GM12864 (cell line): ENCODE measurements around the gene ARHGAP6.
A peak's percentile ranks its signal among the peaks of the same experiment; 100 is the strongest.

Experiments
- DNase-seq: peaks from one replicate; pipeline ENCODE4 v3.0.0-alpha.2; 2011; ENCODE audit warnings: low read depth
- H3K4me3 ChIP-seq: 2 replicates; pipeline ENCODE4 v1.5.1; 2011; ENCODE audit warnings: mild to moderate bottlenecking, low read depth, low read length, control low read depth
- CTCF ChIP-seq: IDR thresholded peaks from 2 replicates; pipeline ENCODE4 v1.5.1; 2011; ENCODE audit warnings: low read depth, mild to moderate bottlenecking, moderate library complexity, low read length, control low read depth, inconsistent platforms; ENCODE audit errors: missing control alignments

Gene ARHGAP6

GRCh38 chrX:11540532-11541377, 125.0 kb downstream of the ARHGAP6 start:
- peak; percentile 15 for DNase-seq
- no peak overlapping the region for H3K4me3 ChIP-seq
- peak; percentile 20 for TF ChIP-seq CTCF

DNA sequence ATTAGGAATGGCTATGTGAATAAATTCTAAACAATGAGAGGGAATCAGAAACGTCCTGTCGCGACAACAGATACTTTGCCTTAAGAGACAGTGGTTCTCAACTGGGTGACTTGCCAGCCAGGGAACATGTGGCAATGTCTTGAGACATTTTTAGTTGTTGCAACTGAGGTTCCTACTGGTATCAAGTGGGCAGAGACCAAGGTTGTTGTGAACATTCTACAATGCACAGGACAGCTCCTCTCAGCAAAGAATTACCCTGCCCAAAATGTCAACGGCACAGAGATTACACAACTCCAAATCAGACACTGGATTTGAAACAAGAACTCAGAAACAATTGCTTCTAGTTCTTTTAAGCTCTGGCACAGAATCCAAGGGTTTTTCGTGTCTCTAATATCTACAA, 128.6 kb downstream of the ARHGAP6 start:
- TF ChIP-seq CTCF, result no peak
- no peak overlapping the region for H3K4me3 ChIP-seq
- no peak for DNase-seq

GRCh38 chrX:11535156-11535919, 130.4 kb downstream of the ARHGAP6 start:
- no peak overlapping the region for H3K4me3 ChIP-seq
- DNase-seq, result no peak
- TF ChIP-seq CTCF, result no peak

DNA sequence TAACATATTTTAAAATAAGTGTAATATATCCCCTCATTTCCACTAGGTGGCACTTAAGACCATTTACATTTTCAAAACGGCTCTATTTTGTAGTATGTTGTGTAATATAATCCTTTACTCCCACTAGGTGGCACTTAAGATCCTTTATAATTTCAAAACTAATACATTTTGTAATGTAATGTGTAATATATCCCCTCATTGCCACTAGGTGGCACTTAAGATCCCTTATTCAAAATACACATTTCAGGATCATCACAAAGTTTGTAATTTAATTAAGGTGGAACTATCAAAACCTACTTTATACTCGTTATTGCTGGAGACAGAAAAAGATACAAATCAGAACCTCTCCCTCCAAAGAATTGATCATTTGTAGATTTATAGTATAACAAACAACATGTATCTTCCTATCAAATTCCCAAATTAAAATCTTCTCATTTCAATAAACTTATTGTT, 132.5 kb downstream of the ARHGAP6 start:
- no peak overlapping the region for H3K4me3 ChIP-seq
- peak; percentile 48 for DNase-seq
- TF ChIP-seq CTCF, result peak; percentile 31

DNA sequence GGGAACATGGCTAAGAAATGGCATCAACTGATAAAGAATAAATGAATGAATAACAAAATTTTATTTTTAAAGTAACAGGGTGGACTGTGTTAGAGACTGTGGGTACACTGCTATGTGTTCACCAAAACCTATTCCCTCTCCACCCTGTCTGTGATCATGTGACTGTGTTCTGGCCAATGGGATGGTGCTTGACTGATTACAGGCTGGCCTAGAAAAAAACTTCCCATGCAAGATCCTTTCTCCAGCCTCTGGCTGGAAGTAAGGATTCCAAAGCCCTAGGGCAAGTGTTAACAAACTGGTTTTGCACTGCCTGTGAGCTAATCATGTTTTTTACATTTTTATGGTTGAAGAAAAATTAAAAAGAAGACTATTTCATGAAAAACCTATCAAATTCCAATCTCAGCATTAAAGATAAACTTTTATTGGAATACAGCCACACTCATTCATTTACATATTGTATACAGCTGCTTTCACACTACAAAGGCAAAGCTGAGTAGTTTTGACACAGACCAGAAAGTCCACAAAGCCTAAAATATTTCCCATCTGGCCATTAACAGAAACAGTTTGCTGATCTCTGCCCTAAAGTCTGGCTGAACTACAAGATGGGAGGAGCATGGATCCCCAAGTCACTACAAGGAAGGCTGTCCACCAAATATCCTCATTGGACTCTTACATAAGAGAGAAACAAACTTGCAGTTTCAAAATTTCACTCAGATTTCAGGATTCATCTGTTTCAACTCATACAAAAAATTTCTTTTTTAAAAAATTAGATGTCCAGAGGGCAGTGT, 133.2 kb downstream of the ARHGAP6 start:
- no peak overlapping the region for H3K4me3 ChIP-seq
- DNase-seq, result no peak
- TF ChIP-seq CTCF, result no peak

DNA sequence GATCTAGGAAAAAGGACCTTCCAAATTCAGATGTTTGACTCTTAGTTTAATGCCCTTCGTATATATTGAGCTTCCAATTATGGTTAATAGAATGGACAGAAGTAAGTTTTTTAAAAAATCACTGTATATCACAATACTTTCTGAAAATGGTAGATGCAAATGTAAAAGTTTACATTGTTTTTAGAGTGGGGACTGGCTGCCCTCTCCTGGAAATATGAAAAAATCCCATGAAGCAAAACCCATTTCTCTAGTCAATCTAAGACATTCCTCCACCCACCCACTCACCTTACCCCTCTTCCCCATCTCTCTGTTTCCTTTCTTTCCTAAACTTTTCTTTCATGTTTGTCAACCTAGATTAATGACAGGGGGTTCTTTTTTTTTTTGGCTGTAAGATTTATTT, 134.5 kb downstream of the ARHGAP6 start:
- DNase-seq, result no peak
- no peak for TF ChIP-seq CTCF
- H3K4me3 ChIP-seq, result no peak overlapping the region
